GM19452 (cell line): Measurements from ENCODE around the gene ROS1.

Source experiments
- ATAC-seq: cut with Tn5 transposase; IDR thresholded peaks from one replicate; pipeline ENCODE4 v1.9.1; 2021; ENCODE audit not compliant: unreplicated experiment

Gene ROS1

DNA sequence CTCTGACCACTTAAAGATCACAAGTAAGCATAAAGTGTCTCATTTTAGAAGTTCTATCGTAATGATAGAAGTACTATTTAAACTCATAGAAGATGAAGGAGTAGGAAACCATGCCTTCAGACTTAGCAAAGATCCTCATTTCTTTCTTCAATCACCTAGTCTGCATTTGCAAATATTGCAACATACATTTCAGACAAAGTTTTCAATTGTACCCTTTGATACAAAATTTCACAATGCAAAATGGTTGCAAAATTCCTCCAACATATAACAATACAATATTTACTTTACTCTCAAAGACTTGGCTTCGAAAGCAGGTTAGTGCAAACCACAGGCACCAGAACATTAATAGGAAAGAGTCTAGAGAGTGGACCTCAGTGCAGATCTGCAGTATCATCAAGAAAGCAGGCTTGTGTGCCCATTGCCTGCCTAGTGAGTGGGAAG, 16.1 kb upstream of the ROS1 start:
- no peak for ATAC-seq

DNA sequence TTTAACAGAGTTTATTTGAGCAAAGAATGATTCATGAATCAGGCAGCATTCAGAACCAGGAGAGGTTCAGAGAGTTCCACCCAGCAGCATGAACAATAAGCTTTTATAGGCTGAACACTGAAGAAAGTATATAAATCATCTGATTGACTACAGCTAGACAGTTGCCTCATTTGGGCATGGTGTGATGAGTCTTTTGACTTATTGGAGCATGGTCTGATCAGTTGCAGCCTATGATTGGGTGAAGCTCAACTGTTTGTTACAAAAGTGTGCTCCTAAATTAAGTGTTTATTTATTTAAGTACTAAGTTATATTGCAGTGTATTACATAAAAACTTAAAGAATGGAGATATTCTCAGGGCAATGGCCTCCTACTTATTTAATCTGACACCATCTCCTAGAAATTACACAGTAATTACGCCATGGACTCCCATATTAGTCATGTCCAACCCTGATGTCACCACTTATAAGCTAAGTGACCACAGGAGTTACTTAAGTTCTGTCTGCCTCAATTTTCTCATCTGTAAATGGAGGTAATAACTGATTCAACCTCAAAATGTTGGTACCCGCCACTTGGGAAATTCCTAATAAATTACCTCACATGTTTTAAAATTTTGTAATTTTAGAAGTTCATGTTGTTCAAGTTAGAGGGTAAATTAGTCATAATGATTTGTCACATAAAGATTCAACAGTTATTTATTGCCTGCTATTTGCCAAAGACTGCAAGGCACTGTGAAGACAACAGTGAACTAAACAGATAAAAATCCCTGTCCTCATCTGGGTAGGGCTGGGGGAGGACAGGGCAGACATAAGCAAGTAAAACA, 15.2 kb upstream of the ROS1 start:
- no peak for ATAC-seq

- ATAC-seq = no peak
Measured at GRCh38 chr6:117432273-117432672, 6.5 kb upstream of the ROS1 start.

DNA sequence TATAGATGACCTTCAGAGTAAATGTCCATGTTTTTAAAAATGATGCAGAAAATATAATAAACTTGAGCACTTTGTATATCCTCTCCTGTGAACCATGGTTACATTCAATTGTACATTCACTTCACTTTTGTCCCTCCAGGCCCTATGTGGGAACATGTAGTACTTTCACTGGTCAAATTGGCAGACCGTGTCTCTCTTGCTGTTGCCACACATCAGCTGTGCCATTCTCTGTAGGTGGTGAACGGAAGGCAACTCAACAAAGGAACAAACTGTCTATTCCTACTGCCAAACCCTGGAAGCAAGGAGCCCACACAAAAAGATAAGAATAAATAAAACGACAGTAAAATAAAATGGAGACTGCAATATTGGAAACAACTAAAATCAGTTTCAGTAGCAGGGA, 2.0 kb downstream of the ROS1 start:
- no peak for ATAC-seq

- no peak for ATAC-seq
Measured at GRCh38 chr6:117418320-117418719, 7.4 kb downstream of the ROS1 start.

DNA sequence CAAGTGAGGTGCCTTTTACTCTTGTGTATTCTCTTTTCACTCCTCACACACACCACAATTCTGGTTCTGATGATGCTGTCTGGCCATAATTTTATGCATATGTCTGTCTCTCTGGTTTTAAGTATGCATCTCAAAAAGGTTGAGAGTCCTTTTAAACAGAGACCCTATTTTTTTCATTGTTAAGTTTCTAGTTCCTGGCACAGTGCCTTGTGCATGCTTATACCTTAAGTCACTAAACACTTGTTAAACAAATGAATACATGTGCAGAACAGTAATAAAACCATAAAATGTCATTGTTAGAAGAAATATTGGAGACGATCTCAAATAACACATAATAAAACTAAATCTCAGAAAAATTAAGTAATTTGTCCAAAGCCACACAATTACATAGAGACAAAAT, 7.9 kb downstream of the ROS1 start:
- ATAC-seq = no peak

DNA sequence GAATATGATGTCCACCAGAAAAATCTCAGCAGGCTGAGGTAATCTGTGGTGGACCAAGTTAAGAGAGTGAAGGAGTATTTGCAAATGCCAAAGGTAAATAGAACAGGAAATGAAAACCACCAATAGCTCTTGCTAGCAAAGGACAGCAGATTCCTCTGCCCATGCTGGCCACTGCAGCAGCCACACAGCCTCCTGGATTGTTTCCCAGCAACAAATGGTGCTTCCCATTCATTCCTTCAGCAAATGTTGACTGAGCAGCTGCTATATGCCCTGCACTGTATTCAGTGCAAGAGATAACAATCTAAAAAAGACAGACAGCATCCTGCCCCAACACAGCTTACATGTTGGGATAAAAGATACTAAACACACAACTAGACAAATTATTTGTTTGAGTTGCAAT, 11.0 kb downstream of the ROS1 start:
- ATAC-seq = no peak

GRCh38 chr6:117411474-117411873, 14.3 kb downstream of the ROS1 start:
- no peak for ATAC-seq

GRCh38 chr6:117409863-117410262, 15.9 kb downstream of the ROS1 start:
- no peak for ATAC-seq

DNA sequence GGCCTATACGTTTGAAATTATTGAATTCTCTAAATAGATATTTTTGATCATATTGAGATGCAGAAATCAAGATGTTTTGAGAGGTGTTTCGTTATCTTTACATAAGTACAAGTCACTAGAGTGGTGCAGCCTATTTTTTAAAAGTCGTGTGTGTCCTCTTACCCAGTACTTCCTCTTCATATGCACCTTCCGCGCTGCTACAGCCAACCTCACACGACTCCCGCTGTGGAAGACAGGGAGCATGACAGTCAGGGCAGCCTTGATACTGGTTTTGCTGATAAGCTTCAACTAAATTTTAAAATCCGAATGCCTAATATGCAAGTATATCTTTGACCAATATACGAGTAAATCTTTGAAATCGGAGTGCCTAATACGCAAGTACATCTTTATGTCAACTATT, 16.3 kb downstream of the ROS1 start:
- no peak for ATAC-seq

GRCh38 chr6:117404548-117404947, 21.2 kb downstream of the ROS1 start:
- ATAC-seq = no peak

GRCh38 chr6:117401799-117402198, 23.9 kb downstream of the ROS1 start:
- no peak for ATAC-seq

- ATAC-seq = no peak
Measured at GRCh38 chr6:117399924-117400323, 25.8 kb downstream of the ROS1 start.

- no peak for ATAC-seq
Measured at GRCh38 chr6:117399126-117399525, 26.6 kb downstream of the ROS1 start.

DNA sequence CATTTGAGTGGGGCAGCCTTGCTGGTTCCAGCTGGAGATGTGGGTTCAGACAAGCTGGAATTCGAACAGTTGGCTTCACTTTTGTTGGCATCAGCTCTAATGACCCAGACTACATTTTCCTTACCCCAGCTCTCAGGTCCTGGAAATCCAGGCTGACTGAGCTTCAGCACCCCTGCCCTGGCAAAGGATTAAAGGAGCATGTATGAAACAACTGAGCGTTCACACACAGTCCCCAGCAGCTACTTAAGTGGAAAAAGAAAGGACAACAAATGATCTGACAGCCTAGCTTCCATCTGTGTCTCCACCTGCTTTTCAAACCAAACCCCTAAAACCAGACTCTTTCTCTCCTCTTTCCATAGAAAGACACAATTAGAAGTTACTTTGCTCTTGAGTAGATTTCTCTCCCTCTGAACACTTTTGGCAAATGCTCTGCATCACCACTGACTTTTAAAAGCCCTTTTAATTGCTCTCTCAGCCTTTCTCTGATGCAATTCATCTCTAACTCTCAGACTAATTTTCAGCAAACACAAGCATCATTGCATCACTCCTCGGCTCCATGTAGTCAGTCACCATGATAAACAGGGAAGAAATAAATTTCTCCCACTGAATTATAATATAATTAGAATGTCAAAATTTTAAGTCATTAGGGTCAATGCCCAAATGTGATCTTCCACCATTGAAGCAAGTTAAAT, 28.1 kb downstream of the ROS1 start:
- no peak for ATAC-seq

- ATAC-seq = no peak
Measured at GRCh38 chr6:117396228-117396627, 29.5 kb downstream of the ROS1 start.

- no peak for ATAC-seq
Measured at GRCh38 chr6:117395164-117395563, 30.6 kb downstream of the ROS1 start.

DNA sequence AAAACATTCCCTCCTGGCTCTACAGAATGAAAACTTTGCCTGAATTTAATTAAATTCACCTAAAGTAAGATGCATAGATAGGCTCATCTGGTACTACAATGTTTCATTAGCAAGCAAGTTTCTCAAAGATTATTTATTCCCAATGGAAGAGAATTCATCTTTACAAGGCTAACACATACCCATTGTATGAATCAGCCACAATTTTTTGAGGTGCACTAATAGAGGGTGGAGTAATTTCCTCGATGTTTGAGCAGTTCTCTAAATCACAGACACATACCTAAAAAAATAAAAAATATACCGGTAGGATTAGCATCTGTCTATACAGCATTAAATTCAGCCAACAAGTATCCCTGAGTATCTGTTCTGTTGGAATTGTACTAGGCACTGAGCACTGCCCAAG, 32.7 kb downstream of the ROS1 start:
- ATAC-seq = no peak

DNA sequence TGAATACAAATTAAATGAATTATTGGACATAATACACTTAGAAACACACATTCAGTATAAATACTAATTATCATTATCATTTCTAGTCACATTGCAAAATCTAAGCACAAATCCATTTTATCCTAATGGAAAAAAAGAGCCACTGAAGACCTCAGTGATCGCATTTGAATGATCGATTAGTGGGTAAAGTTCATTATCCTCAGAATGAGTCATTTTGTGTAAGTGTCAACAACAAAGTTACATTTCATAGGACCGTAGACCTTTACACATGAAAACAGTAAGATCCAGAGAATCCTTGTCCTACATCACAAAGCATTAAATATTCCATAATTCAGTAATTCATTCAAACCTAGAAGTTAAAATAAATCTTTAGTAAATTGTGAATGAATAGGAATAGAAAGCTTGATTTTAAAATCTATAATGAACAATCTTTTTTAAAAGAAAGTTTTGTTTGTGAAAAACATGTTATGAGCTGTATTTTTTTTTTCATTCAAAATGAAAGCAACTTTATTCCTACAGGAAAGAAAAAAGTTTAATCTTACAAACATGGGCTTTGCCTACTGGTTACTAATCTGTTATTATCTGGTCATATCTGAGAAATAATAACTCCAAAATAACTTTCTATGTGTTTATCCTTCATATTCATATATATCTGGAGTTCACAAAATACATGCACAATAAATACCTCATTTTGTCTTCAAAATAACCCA, 33.7 kb downstream of the ROS1 start:
- ATAC-seq = no peak

DNA sequence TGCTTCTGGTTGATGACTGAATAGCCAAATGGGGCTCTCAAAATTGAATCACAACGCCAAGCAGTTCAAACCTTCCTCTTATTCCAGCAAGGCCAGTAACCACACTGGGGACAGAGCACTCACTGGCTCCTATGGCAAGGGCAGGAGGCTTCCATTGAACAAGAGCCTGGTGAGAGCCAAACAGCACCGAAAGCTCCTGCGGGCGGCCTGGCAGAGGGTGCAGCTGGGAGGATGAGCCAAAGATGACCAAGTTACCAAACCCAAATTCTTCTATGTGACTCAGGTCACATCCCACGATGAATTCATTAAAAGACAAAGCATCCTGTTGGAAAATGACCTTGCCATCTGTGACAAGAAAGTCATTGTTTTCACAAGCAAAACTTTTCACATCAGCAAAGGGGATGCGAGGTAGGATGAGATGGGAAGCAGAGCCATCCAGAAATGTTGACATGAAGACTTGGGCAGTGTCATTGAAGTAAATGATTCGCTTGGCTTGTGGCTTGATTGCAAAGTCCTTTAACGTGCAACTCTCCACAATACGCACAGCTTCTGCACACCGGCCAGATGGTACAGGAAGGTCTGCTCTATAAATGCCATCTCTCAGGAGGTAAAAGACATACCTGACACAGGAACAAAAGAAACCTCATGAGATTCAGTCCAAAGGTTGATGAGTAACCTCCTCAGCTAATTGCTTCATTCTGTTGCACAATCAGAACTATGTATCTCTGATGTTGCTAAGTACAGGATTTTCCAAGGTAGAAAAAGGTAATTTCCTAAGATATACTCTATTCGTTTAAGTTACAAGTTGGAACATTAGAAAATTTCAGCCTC, 36.3 kb downstream of the ROS1 start:
- no peak for ATAC-seq

- ATAC-seq = no peak
Measured at GRCh38 chr6:117387454-117387974, 38.2 kb downstream of the ROS1 start.
